ENCODE measurements around the gene EPS8L3. TPM values are rescaled to one million over a fixed set of nuclear protein-coding genes. Genes with fewer than 3 reads are reported as not detected.

EPS8L3 gene
- total and polyA plus RNA-seq, 8 donors, result 0.39 to 4.3 (median 1.4) TPM

DNA sequence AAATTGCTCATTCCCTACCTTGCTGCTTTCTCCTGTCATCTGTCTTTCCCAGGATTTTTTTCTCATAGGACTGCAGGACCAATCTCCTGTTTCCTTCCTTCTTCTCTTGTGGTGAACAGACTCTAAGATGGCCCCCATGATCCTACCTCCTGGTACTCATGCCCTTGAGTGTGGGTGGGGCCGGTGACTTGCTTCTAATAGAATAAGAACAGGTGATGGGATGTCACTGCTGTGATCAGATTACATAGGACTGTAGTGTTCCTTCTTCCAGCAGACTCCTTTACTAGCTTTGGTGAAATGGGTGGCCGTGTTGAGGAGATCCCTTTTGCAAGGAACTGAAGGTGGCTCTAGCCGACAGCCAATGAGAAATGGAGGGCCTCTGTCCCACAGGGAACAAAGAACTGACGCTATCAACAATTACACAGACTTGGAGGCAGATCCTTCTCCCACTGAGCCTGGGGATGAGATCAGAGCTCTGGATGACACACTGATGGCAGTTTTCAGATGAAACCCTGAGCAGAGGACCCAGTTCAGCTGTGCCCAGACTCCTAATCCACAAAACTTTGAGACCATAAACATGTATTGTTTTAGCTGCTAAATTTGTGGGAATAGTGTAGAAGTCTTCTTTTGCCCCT is 30.4 kb downstream of the EPS8L3 start:
- Histone ChIP-seq H3K27me3 (no peaks in the 10 kb centered on the region), H3K36me3 (peaks cover 0 to 7% (median 0%) of the 10 kb centered on the region in 3 donors), H3K4me1 (peaks cover 21 to 26% (median 26%) of the 10 kb centered on the region in 3 donors), H3K4me3 (no peak overlapping the region), H3K27ac (peak overlapping the region in 2 of 4 donors; percentile 68 to 84), H3K9me3 (no peaks in the 10 kb centered on the region)
- intact Hi-C loops (cut with DNase I), result no loop called here
- peak in 1 of 4 donors; percentile 2 for ATAC-seq
- FAIRE-seq, result no peak
- DNase-seq, result peak in 1 of 6 donors; percentile 11
- WGBS, 2 donors, result 75 to 80% methylated on average over 4 of the region's 4 CpGs
- TF ChIP-seq, protein P1, sequence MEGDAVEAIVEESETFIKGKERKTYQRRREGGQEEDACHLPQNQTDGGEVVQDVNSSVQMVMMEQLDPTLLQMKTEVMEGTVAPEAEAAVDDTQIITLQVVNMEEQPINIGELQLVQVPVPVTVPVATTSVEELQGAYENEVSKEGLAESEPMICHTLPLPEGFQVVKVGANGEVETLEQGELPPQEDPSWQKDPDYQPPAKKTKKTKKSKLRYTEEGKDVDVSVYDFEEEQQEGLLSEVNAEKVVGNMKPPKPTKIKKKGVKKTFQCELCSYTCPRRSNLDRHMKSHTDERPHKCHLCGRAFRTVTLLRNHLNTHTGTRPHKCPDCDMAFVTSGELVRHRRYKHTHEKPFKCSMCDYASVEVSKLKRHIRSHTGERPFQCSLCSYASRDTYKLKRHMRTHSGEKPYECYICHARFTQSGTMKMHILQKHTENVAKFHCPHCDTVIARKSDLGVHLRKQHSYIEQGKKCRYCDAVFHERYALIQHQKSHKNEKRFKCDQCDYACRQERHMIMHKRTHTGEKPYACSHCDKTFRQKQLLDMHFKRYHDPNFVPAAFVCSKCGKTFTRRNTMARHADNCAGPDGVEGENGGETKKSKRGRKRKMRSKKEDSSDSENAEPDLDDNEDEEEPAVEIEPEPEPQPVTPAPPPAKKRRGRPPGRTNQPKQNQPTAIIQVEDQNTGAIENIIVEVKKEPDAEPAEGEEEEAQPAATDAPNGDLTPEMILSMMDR (IDR thresholded peaks at IDR 0.05), result no peak

DNA sequence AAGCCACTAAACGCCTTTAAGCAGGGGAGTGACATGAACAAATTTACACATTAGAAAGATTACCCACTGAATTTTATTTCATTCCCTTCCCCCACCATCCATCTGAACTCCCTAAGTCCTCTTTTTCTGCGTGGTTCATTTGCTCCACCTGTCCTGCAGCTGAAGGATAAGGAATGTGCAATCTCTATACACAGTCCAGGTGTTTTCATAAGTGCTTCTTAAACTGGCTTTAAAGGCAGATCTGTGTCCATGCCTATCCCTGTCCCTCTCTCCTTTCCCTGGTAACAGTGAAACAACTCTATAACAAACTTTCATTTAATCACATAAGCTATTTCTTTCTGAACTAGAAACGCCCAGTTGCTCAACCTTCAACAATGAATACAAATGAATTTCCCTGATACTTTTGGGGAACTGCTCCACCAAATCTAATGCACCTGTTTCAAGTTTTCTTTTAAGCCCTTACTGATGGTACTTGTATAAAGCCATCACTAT is 31.3 kb downstream of the EPS8L3 start:
- 14 to 21% methylated on average over 3 of the region's 3 CpGs for WGBS, 2 donors
- no peaks in the 10 kb centered on the region for H3K27me3 ChIP-seq
- H3K9me3 ChIP-seq, result no peaks in the 10 kb centered on the region
- H3K4me1 ChIP-seq, result peaks cover 21 to 26% (median 26%) of the 10 kb centered on the region in 3 donors
- peak; percentile 25 to 65 (median 48) for ATAC-seq
- no peak for DNase-seq
- no peak for FAIRE-seq
- H3K27ac ChIP-seq, result peak overlapping the region; percentile 31 to 84 (median 55)
- intact Hi-C loops (cut with DNase I), result no loop called here
- H3K36me3 ChIP-seq, result peaks cover 0 to 6% (median 0%) of the 10 kb centered on the region in 3 donors
- TF ChIP-seq, protein P1 (IDR thresholded peaks at IDR 0.05), result no peak
- peak overlapping the region in 1 of 4 donors; percentile 7 for H3K4me3 ChIP-seq

DNA sequence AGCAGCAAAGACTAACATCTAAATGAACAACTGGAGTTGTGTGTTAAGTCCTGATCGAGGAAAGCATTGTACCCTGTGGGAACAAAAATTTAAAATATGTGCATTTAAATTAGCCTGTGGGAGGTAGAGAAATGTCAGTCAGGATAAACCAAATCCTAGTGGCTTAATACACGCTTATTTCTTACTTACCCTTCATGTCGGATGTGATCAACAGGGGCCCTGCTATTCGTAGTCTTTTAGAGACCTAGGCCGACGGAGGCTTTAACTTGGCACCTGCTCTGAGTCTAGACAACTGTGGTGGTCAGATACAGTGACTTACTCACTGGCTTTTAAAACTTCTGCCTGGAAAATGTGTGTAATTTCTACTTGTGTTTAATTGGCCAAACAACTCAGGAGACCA is 33.1 kb downstream of the EPS8L3 start:
- WGBS, 2 donors, result 65 to 71% methylated on average over 6 of the region's 6 CpGs
- H3K36me3 ChIP-seq, result no peaks in the 10 kb centered on the region
- H3K27me3 ChIP-seq, result no peaks in the 10 kb centered on the region
- peak overlapping the region in 2 of 4 donors; percentile 68 to 84 for H3K27ac ChIP-seq
- peaks cover 21 to 29% (median 26%) of the 10 kb centered on the region in 3 donors for H3K4me1 ChIP-seq
- ATAC-seq, result no peak
- FAIRE-seq, result no peak
- intact Hi-C loops (cut with DNase I), result no loop called here
- H3K4me3 ChIP-seq, result no peak overlapping the region
- no peak for DNase-seq
- no peaks in the 10 kb centered on the region for H3K9me3 ChIP-seq
- TF ChIP-seq, protein P1 (IDR thresholded peaks at IDR 0.05), result no peak

DNA sequence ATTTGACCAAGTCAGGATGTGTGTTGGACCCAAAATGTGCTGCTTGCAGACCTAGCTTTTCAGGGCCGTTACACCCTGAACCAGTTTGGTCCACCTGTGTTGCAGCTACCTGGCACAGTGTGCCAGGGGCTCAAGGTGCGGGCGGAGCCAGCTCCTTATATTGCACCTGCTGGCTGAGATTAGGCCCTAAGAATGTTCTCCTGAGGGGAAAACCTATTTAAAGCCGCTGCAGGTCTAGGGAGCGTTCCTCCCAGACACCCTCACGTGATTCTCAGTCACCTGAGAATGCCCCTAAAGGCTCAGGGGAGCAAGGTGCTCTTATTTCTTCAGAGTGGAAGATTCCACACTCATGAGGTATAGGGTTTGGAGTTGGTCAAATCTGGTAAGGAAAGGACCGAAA is 34.9 kb downstream of the EPS8L3 start:
- Histone ChIP-seq H3K27me3 (no peaks in the 10 kb centered on the region), H3K27ac (peak overlapping the region in 1 of 4 donors; percentile 24), H3K36me3 (no peaks in the 10 kb centered on the region), H3K4me1 (peaks cover 21 to 39% (median 26%) of the 10 kb centered on the region in 3 donors), H3K4me3 (no peak overlapping the region), H3K9me3 (no peaks in the 10 kb centered on the region)
- 48 to 51% methylated on average over 7 of the region's 7 CpGs for WGBS, 2 donors
- DNase-seq (peak in 1 of 6 donors; percentile 37), FAIRE-seq (no peak), ATAC-seq (peak in 3 of 4 donors; percentile 16 to 61 (median 48))
- intact Hi-C loops (cut with DNase I), result no loop called here
- TF ChIP-seq, protein P1 (IDR thresholded peaks at IDR 0.05), result no peak
